ENCODE results near the gene STXBP5. TPM values are rescaled to one million over a fixed set of nuclear protein-coding genes. Genes with fewer than 3 reads are reported as not detected.

STXBP5 gene
- 10 to 100 TPM; 21.0 to 22.5 TPM for total RNA-seq
- 16.7 TPM for polyA plus RNA-seq (2013, experiment 1 of 2)
- 18.8 TPM for polyA plus RNA-seq (2013, experiment 2 of 2)
- 32.0 to 178 (median 84.0) reads per million in 172 experiments for total RNA-seq

GRCh38 chr6:147204060-147204785 is at the start of gene STXBP5:
STXBP5 (plus strand) TSS chr6:147204417; CDS start chr6:147204533, 116 bp downstream.
- H3K36me3 Mint-ChIP-seq (ENCODE audit: low read depth): peaks cover 19% of the 10 kb centered on the region
- intact Hi-C loops (cut with DNase I, micrococcal nuclease): loop anchor here (5.0 to 10.0 kb wide), 4 partner anchors 78 to 1389 kb away; partner anchors contain the start of genes FBXO30 (in 1 of the 2) and SHPRH (in 1 of the 2)
- H3K27ac ChIP-seq (ENCODE audit: low read depth in 1 of 2, low read length in 2 of 2): peak within 1 kb of the TSS; percentile 89 to 94
- H3K27ac Mint-ChIP-seq: peak within 1 kb of the TSS; percentile 95
- H3K9me3 ChIP-seq (ENCODE audit: control insufficient read depth in 1 of 2, insufficient read depth in 1 of 2, low read length in 2 of 2): no peaks in the 10 kb centered on the region
- H3K27me3 ChIP-seq (ENCODE audit: control insufficient read depth in 1 of 2, insufficient read depth in 2 of 2, low read length in 2 of 2): no peaks in the 10 kb centered on the region
- peak within 1 kb of the TSS; percentile 94 for H3K4me3 Mint-ChIP-seq
- POLR2A ChIA-PET: interaction anchor here (0.7 to 3.4 kb wide), 9 partner anchors 9 to 1469 kb away, joined by 3 to 19 read pairs (median 3); partner anchors contain the start of gene EPM2A
- DNase-seq (peak; percentile 7 to 75 (median 30)), ATAC-seq (ENCODE audit: poor library complexity) (peak; percentile 9)
- H3K4me1 Mint-ChIP-seq (ENCODE audit: low read depth): peaks cover 47% of the 10 kb centered on the region
- TF ChIP-seq CTCF (IDR thresholded peaks at IDR 0.05): no peak
- H3K36me3 ChIP-seq (ENCODE audit: insufficient read depth, low read length): no peaks in the 10 kb centered on the region
- H3K27me3 Mint-ChIP-seq: no peaks in the 10 kb centered on the region
- peak within 1 kb of the TSS; percentile 91 for H3K4me3 ChIP-seq (ENCODE audit: low read length)
- peaks cover 15% of the 10 kb centered on the region for H3K4me1 ChIP-seq (ENCODE audit: insufficient read depth, low read length)
- CTCF ChIA-PET: interaction anchor here (0.6 to 0.7 kb wide), 2 partner anchors 25 to 38 kb away, joined by 3 read pairs; no protein-coding TSS in a partner anchor
- no peaks in the 10 kb centered on the region for H3K9me3 Mint-ChIP-seq

- Mint-ChIP-seq H3K27me3 (no peaks in the 10 kb centered on the region), H3K36me3 (ENCODE audit: low read depth) (no peaks in the 10 kb centered on the region), H3K9me3 (no peaks in the 10 kb centered on the region), H3K4me3 (no peak overlapping the region), H3K27ac (no peak overlapping the region), H3K4me1 (ENCODE audit: low read depth) (no peaks in the 10 kb centered on the region)
- intact Hi-C loops (cut with DNase I, micrococcal nuclease): no loop called here
- H3K27ac ChIP-seq (ENCODE audit: low read depth in 1 of 2, low read length in 2 of 2): no peak overlapping the region
- ChIA-PET POLR2A (no interaction called here), CTCF (no interaction called here)
- no peaks in the 10 kb centered on the region for H3K27me3 ChIP-seq (ENCODE audit: control insufficient read depth in 1 of 2, insufficient read depth in 2 of 2, low read length in 2 of 2)
- no peaks in the 10 kb centered on the region for H3K36me3 ChIP-seq (ENCODE audit: insufficient read depth, low read length)
- no peaks in the 10 kb centered on the region for H3K9me3 ChIP-seq (ENCODE audit: control insufficient read depth in 1 of 2, insufficient read depth in 1 of 2, low read length in 2 of 2)
- DNase-seq (no peak), ATAC-seq (ENCODE audit: poor library complexity) (no peak)
- H3K4me1 ChIP-seq (ENCODE audit: insufficient read depth, low read length): no peaks in the 10 kb centered on the region
- no peak overlapping the region for H3K4me3 ChIP-seq (ENCODE audit: low read length)
- TF ChIP-seq CTCF (IDR thresholded peaks at IDR 0.05): no peak
Measured at GRCh38 chr6:147154454-147154853, 49.8 kb upstream of the STXBP5 start.

GRCh38 chr6:147156218-147156617 is 48.0 kb upstream of the STXBP5 start:
- Mint-ChIP-seq H3K27ac (no peak overlapping the region), H3K36me3 (ENCODE audit: low read depth) (no peaks in the 10 kb centered on the region), H3K4me1 (ENCODE audit: low read depth) (no peaks in the 10 kb centered on the region), H3K9me3 (no peaks in the 10 kb centered on the region), H3K27me3 (no peaks in the 10 kb centered on the region), H3K4me3 (no peak overlapping the region)
- H3K9me3 ChIP-seq (ENCODE audit: control insufficient read depth in 1 of 2, insufficient read depth in 1 of 2, low read length in 2 of 2): no peaks in the 10 kb centered on the region
- ChIA-PET CTCF (no interaction called here), POLR2A (interaction anchor here (0.9 kb wide), 1 partner anchor 14 kb away, joined by 3 read pairs; no protein-coding TSS in a partner anchor)
- no peak overlapping the region for H3K27ac ChIP-seq (ENCODE audit: low read depth in 1 of 2, low read length in 2 of 2)
- H3K4me3 ChIP-seq (ENCODE audit: low read length): no peak overlapping the region
- H3K4me1 ChIP-seq (ENCODE audit: insufficient read depth, low read length): no peaks in the 10 kb centered on the region
- peak in 2 of 14 experiments; percentile 2 to 11 for DNase-seq
- no peaks in the 10 kb centered on the region for H3K27me3 ChIP-seq (ENCODE audit: control insufficient read depth in 1 of 2, insufficient read depth in 2 of 2, low read length in 2 of 2)
- H3K36me3 ChIP-seq (ENCODE audit: insufficient read depth, low read length): no peaks in the 10 kb centered on the region
- intact Hi-C loops (cut with DNase I, micrococcal nuclease): no loop called here
- ATAC-seq (ENCODE audit: poor library complexity): no peak
- no peak for TF ChIP-seq CTCF (IDR thresholded peaks at IDR 0.05)
